Natural killer cell (primary cell): ENCODE results near the gene ZMIZ1. TPM values are rescaled to one million over a fixed set of nuclear protein-coding genes. Genes with fewer than 3 reads are reported as not detected.

ENCODE experiments used
- ATAC-seq, 3 donors: fragments of 150-1000 bp in 2 of 3; fragments of 200-7000 bp in 1 of 3; cut with Tn5 transposase; 1 replicate in 1 of 3; 2 replicates in 2 of 3; pipeline ENCODE4 v1.10.0; 2021; ENCODE audit warnings: mild to moderate bottlenecking in 2 of 3, moderate library complexity in 2 of 3
- DNase-seq, 2 donors: peaks; one replicate each; pipeline versions ENCODE4 v3.0.0 to v3.0.0-alpha.2; 2013 to 2021; ENCODE audit warnings: mixed read lengths in 1 of 2
- H3K27ac ChIP-seq: one replicate; pipeline ENCODE4 v1.5.1; 2013; ENCODE audit warnings: mild to moderate bottlenecking, low read length
- H3K27me3 ChIP-seq: one replicate; pipeline ENCODE4 v1.6.1; 2013; ENCODE audit warnings: low read length; ENCODE audit not compliant: control insufficient read depth, insufficient read depth
- H3K36me3 ChIP-seq: one replicate; pipeline ENCODE4 v1.6.1; 2013; ENCODE audit warnings: low read length; ENCODE audit not compliant: control insufficient read depth, insufficient read depth
- H3K4me1 ChIP-seq: one replicate; pipeline ENCODE4 v1.6.1; 2013; ENCODE audit warnings: low read length; ENCODE audit not compliant: control insufficient read depth, insufficient read depth
- H3K4me3 ChIP-seq: one replicate; pipeline ENCODE4 v1.5.1; 2013; ENCODE audit warnings: low read length
- H3K9me3 ChIP-seq: one replicate; pipeline ENCODE4 v1.6.1; 2013; ENCODE audit warnings: low read length; ENCODE audit not compliant: control insufficient read depth, insufficient read depth
- H3K27ac Mint-ChIP-seq, 2 donors: one replicate each; pipeline ENCODE4 v1.8.0; 2022; ENCODE audit warnings: mild to moderate bottlenecking in 2 of 2, mixed read lengths in 2 of 2, moderate library complexity in 1 of 2
- H3K27me3 Mint-ChIP-seq, 2 donors: one replicate each; pipeline ENCODE4 v1.8.0; 2022; ENCODE audit warnings: low read depth in 2 of 2, mixed read lengths in 2 of 2
- H3K36me3 Mint-ChIP-seq: one replicate; pipeline ENCODE4 v1.8.0; 2022; ENCODE audit warnings: mixed read lengths
- H3K4me1 Mint-ChIP-seq, 2 donors: one replicate each; pipeline ENCODE4 v1.8.0; 2022; ENCODE audit warnings: mixed read lengths in 2 of 2
- H3K4me3 Mint-ChIP-seq: one replicate; pipeline ENCODE4 v1.8.0; 2022; ENCODE audit warnings: mild to moderate bottlenecking, moderate library complexity, mixed read lengths
- H3K9me3 Mint-ChIP-seq, 2 donors: one replicate each; pipeline ENCODE4 v1.8.0; 2022; ENCODE audit warnings: mixed read lengths in 2 of 2
- WGBS: methylation state at CpG from one replicate; pipeline ENCODE4 v1.1.7; 2013; ENCODE audit warnings: missing lambda C conversion rate; ENCODE audit not compliant: insufficient coverage; 5-methylcytosine and 5-hydroxymethylcytosine counted together
- intact Hi-C: fragments of 100-400 bp; cut with micrococcal nuclease; formaldehyde crosslinking; loops from one replicate; pipeline ENCODE4 v1.14.2; 2022
- total RNA-seq, 4 donors: library from RNA; stranded (reverse); fragments of 120-200 nt in 1 of 4; gene quantifications; one replicate each; pipeline versions ENCODE4 v1.2.3 to v1.2.4, GENCODE V29; 2013 to 2022
- TF ChIP-seq, protein P1 (sequence below): fragments of 200-600 bp; IDR thresholded peaks from one replicate; pipeline ENCODE4 v1.8.0; 2022; ENCODE audit warnings: antibody characterized with exemption

Gene ZMIZ1
- total RNA-seq, 3 donors from 2014 or later (not counting 1 experiment from before 2014, with no cell fraction given): 36.5 to 51.5 (median 37.9) TPM

DNA sequence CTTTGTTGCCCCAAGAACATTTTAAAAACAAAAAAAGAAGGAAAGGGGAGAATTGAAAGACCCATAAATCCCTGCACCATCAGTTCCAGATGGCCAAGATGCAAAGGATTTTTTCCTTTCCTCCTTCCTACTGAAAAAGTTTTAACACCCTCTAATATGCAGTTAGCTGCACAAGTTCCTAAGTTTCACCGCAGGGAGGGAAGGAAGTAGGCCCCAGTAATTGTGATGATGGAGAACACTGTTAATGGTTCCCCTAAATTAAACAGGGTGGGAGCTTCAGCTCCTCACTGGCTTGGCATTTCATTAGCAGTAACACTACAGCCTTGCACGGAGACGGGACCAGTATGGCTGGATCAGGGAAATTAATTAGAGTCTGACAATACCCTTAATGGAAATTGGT lies 214.8 kb downstream of the ZMIZ1 start:
- Histone ChIP-seq H3K4me1 (peaks cover 57% of the 10 kb centered on the region), H3K9me3 (no peaks in the 10 kb centered on the region), H3K27ac (no peak overlapping the region), H3K4me3 (no peak overlapping the region), H3K36me3 (peaks cover 11% of the 10 kb centered on the region), H3K27me3 (no peaks in the 10 kb centered on the region)
- intact Hi-C loops: no loop called here
- H3K4me1 Mint-ChIP-seq: peaks cover 55 to 60% of the 10 kb centered on the region in 2 donors
- TF ChIP-seq, protein P1, sequence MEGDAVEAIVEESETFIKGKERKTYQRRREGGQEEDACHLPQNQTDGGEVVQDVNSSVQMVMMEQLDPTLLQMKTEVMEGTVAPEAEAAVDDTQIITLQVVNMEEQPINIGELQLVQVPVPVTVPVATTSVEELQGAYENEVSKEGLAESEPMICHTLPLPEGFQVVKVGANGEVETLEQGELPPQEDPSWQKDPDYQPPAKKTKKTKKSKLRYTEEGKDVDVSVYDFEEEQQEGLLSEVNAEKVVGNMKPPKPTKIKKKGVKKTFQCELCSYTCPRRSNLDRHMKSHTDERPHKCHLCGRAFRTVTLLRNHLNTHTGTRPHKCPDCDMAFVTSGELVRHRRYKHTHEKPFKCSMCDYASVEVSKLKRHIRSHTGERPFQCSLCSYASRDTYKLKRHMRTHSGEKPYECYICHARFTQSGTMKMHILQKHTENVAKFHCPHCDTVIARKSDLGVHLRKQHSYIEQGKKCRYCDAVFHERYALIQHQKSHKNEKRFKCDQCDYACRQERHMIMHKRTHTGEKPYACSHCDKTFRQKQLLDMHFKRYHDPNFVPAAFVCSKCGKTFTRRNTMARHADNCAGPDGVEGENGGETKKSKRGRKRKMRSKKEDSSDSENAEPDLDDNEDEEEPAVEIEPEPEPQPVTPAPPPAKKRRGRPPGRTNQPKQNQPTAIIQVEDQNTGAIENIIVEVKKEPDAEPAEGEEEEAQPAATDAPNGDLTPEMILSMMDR: no peak
- ATAC-seq: no peak
- no peak overlapping the region for H3K4me3 Mint-ChIP-seq
- H3K27ac Mint-ChIP-seq: peak overlapping the region; percentile 95 to 98
- H3K36me3 Mint-ChIP-seq: peaks cover 7% of the 10 kb centered on the region
- no peaks in the 10 kb centered on the region for H3K9me3 Mint-ChIP-seq
- no peak for DNase-seq
- 71% methylated on average over 3 of the region's 3 CpGs for WGBS
- no peaks in the 10 kb centered on the region for H3K27me3 Mint-ChIP-seq

DNA sequence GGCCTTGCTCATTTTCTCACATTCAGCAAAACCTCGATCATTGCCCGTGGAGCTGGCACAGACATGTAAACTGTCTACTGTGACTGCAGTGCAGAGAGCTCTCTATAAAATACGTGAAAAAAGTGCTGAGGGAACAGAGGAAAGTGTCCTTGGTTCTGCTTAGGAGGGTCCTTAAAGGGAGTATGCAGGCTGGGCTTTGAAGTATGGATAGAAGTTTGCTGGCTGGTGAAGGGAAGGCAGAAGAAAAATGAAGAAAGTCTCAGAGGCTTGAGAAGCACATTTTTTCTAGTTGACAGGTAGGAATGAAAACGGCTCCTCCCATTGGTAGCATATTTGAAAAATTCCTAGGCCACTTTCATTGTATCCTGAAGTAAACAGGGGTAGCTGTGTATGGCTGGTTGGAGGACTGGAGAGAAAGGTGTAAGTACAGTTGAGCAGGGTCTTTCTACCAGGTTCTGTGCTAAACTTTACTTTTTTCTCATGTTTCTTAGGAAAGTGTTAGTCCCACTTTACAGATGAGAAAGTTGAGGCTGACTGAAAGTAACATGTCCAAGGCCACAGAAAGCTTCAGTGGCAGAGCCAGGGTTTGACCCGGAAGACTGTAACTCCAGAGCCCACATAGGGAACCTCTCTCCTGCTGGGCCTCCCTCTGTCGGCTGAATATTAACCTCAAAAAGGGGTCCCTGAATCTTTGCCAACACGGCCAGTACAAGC lies 215.5 kb downstream of the ZMIZ1 start:
- Mint-ChIP-seq H3K27ac (peak overlapping the region; percentile 95 to 98), H3K36me3 (peaks cover 7% of the 10 kb centered on the region), H3K4me1 (peaks cover 56 to 67% of the 10 kb centered on the region in 2 donors), H3K27me3 (no peaks in the 10 kb centered on the region), H3K9me3 (no peaks in the 10 kb centered on the region), H3K4me3 (no peak overlapping the region)
- intact Hi-C loops: no loop called here
- 72% methylated on average over 7 of the region's 7 CpGs for WGBS
- Histone ChIP-seq H3K27ac (peak overlapping the region; percentile 97), H3K4me3 (no peak overlapping the region), H3K9me3 (no peaks in the 10 kb centered on the region), H3K27me3 (no peaks in the 10 kb centered on the region), H3K4me1 (peaks cover 62% of the 10 kb centered on the region), H3K36me3 (peaks cover 11% of the 10 kb centered on the region)
- TF ChIP-seq, protein P1: no peak
- DNase-seq (no peak), ATAC-seq (no peak)

DNA sequence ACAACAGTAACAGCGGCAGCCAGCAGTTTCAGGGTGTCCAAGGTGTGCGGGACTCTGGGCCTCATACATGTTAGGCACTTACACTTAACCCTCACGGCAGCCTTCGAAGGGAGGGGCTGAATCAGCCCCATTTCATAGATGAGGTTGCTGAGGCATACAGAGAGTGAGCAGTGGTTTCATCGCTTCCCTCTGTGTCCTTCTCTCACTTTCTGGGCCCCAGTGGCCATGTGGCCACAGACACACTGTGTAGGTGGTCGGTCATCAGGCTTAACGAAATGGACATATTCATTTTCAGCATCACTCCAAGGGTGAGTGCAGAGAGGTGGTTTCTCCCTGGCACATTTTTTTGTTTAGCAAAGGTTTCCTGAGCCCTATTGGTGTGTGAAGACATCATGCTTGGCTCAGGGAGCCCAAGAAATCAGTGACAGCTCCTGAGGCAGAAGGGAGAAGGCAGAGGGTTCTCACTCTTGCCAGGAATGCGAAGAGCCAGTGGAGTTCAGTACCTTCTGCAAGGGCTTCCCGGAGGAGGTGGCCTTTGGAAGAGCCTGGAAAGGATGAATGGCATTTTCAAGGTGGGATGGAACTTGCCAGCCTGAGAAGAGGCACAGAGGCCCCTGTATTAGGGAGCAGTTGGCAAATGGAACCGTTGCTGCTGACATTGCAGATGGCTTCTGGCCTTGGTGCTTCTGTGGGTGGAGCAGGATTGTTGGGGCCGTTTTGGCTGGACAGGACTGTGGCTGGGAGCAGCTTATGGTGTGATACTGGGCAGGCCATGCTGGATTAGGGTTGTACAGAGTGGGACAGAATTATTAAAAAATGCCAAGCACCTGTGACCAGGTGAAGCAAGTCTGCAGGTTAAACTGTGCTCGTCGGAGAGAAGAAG lies 216.8 kb downstream of the ZMIZ1 start:
- peaks cover 55 to 77% of the 10 kb centered on the region in 2 donors for H3K4me1 Mint-ChIP-seq
- Histone ChIP-seq H3K27me3 (no peaks in the 10 kb centered on the region), H3K36me3 (peaks cover 8% of the 10 kb centered on the region), H3K9me3 (no peaks in the 10 kb centered on the region), H3K4me1 (peaks cover 63% of the 10 kb centered on the region), H3K4me3 (no peak overlapping the region), H3K27ac (peak overlapping the region; percentile 97)
- ATAC-seq: peak in 2 of 3 donors; percentile 12 to 39
- H3K4me3 Mint-ChIP-seq: peak overlapping the region; percentile 83
- TF ChIP-seq, protein P1: no peak
- DNase-seq: peak; percentile 42 to 50
- peak overlapping the region; percentile 95 to 98 for H3K27ac Mint-ChIP-seq
- WGBS: 26% methylated on average over 12 of the region's 13 CpGs
- H3K36me3 Mint-ChIP-seq: peaks cover 5% of the 10 kb centered on the region
- intact Hi-C loops: loop anchor here (1.0 to 2.0 kb wide), 2 partner anchors 31 to 40 kb away; no protein-coding TSS in a partner anchor
- no peaks in the 10 kb centered on the region for H3K9me3 Mint-ChIP-seq
- no peaks in the 10 kb centered on the region for H3K27me3 Mint-ChIP-seq
